ENCODE measurements around the gene VCP.

- TF ChIP-seq CTCF (conservative IDR thresholded peaks at IDR 0.05; ENCODE audit: low read length): no peak
- no peak for TF ChIP-seq EZH2phosphoT487 (IDR thresholded peaks at IDR 0.05; ENCODE audit: borderline replicate concordance)
These were observed 41.9 kb upstream of the VCP start for GRCh38 chr9:35114113-35114839.

All from Loucy (cell line).